ENCODE results near the gene ASIC5.
"Not testable (repeated sequence)": the region's sequence is repeated elsewhere in the genome, so short reads cannot be mapped to it uniquely, and the experiment has no call there.

Gene ASIC5

GRCh38 chr4:155802190-155802959 lies 63.7 kb downstream of the ASIC5 start:
- DNase-seq (ENCODE audit: extremely low read depth, low read depth) = no peak
- TF ChIP-seq CTCF (IDR thresholded peaks at IDR 0.05; ENCODE audit: low read depth, low read length) = no peak

- TF ChIP-seq CTCF (IDR thresholded peaks at IDR 0.05; ENCODE audit: low read depth, low read length) = no peak
- DNase-seq (ENCODE audit: extremely low read depth, low read depth) = no peak
Measured at GRCh38 chr4:155800685-155801343, 65.3 kb downstream of the ASIC5 start.

- no peak for DNase-seq (ENCODE audit: extremely low read depth, low read depth)
- TF ChIP-seq CTCF (IDR thresholded peaks at IDR 0.05; ENCODE audit: low read depth, low read length) = no peak
Measured at GRCh38 chr4:155799794-155800123, 66.3 kb downstream of the ASIC5 start.

- no peak for TF ChIP-seq CTCF (IDR thresholded peaks at IDR 0.05; ENCODE audit: low read depth, low read length)
Measured at GRCh38 chr4:155799116-155799793, 66.8 kb downstream of the ASIC5 start.

GRCh38 chr4:155797581-155797980 lies 68.5 kb downstream of the ASIC5 start:
- not testable (repeated sequence) for DNase-seq (ENCODE audit: extremely low read depth, low read depth)

More at GRCh38 chr4:155799116-155799793, 66.8 kb downstream of the ASIC5 start:
- no peak for DNase-seq (ENCODE audit: extremely low read depth, low read depth)

GRCh38 chr4:155795991-155796390 lies 70.1 kb downstream of the ASIC5 start:
- no peak for DNase-seq (ENCODE audit: extremely low read depth, low read depth)
- TF ChIP-seq CTCF (IDR thresholded peaks at IDR 0.05; ENCODE audit: low read depth, low read length) = peak; percentile 24

- TF ChIP-seq CTCF (IDR thresholded peaks at IDR 0.05; ENCODE audit: low read depth, low read length) = no peak
- no peak for DNase-seq (ENCODE audit: extremely low read depth, low read depth)
Measured at GRCh38 chr4:155794589-155795236, 71.4 kb downstream of the ASIC5 start.

Data from AG09319 (cell line).